Activated T-helper 9 cell treated with anti-CD3 and anti-CD28 coated beads, Interleukin-2, amount 50 U/mL, for 16 hours (primary cell): ENCODE results near the gene TMEM121B.
"Not testable (repeated sequence)": the region's sequence is repeated elsewhere in the genome, so short reads cannot be mapped to it uniquely, and the experiment has no call there.

ENCODE experiments used
- DNase-seq: peaks from one replicate; pipeline ENCODE4 v3.0.0-alpha.2; 2020; ENCODE audit warnings: low read depth

Gene TMEM121B

GRCh38 chr22:17121233-17122195, at the start of gene TMEM121B:
Gene TMEM121B, minus strand, starts transcription at chr22:17121360. Its CDS starts 233 bp downstream, at chr22:17121127.
- DNase-seq, result no peak

GRCh38 chr22:17167486-17167885, 46.3 kb upstream of the TMEM121B start:
- no peak for DNase-seq

DNA sequence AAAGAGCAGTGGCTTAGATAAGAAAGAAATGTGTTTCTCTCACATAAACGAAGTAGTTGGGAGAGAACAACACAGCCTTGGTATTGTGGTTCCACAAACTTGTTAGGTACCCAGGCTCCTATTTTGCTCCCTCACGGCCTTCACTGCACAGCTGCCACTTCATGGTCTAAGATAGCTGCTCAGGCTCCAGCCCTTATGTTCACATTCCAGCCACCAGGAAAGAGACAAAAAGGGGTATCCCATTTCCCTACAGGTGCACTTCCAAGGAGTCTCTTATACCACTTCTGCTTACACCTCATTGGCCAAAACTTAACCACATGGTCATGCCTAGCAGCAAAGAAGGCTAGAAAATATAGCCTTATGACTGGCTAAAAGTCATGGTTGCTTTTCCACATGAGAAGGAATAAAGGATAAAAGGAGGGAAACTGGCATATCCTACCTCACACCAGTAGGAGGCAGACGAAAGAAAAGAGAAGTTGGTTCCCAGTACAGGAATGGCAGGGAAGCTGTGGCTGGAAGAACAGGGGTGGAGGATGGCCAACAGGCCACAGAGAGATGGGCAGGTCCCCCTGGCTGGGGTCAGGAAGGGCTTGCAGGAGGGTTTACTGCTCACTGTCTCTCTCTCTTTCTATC, 43.3 kb upstream of the TMEM121B start:
- DNase-seq, result no peak

DNA sequence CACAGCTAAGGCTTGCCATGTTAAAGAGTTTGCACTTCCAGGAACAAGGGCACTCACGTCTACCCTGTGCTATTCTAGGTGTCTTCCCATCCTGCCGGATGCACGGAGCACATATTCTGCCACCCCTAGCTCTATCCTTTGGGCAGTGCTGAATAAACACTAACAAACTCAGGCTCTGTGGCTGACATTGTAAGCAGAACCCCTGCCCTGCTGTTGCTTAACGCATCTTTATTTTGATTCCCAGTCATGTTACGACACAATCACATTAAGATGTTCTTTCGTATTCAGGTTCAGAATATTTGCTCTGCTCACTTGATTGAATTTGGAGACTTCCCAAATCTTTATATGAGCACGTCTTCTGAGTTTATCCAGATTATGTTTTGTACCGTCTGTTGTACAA, 41.6 kb upstream of the TMEM121B start:
- DNase-seq, result no peak

GRCh38 chr22:17161991-17162390, 40.8 kb upstream of the TMEM121B start:
- DNase-seq, result no peak

GRCh38 chr22:17159504-17159951, 38.4 kb upstream of the TMEM121B start:
- DNase-seq, result peak; percentile 41

DNA sequence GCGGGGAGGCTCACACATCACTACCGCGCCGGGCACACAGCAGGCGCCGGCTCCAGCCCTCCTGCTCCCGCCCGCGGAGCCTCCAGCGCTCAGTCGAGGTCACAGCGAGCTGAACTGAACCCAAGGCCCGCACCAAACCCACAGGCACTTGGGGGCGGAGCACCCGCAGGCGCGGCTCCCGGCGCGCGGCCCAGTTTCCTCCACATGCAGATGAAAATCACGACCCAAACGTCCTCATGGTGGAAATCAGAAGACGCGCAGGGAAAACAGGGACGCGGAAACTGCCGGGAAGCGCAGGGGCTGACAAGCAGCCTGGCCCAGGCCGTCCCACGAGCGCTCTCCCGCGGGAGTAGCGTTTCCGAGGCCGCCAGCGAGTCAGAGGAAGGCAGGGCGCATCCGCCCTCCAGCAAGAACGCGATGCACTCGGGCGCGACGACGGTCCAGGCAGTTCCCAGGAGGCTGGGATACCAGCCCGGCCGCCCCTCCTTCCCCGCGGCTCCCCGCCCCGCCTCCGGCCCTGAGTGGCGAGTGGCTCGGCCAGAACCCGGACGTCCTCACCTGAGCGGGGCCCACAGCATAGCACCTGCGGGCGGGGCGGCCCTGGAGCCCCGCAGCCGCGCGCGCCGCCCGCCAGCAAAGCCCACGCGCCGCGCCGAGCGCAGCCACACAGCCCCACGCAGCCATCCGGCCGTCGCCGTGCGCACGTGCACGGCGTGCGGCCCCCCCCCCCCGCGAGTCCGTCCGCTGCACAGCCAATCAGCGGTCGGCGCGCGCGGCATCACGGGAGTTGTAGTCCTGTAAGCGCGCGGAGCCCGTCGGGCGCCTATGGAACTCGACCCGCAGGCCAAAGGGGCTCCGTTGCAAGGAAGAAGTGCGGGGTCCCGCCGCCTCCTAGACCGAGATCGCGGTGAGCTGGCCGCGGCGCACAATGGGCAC, 37.7 kb upstream of the TMEM121B start, which contains the start of gene HDHD5:
HDHD5 (minus strand) TSS at position 710 of the 936 bp plus-strand sequence; CDS start at position 684, 26 bp downstream.
- peak; percentile 84 for DNase-seq

DNA sequence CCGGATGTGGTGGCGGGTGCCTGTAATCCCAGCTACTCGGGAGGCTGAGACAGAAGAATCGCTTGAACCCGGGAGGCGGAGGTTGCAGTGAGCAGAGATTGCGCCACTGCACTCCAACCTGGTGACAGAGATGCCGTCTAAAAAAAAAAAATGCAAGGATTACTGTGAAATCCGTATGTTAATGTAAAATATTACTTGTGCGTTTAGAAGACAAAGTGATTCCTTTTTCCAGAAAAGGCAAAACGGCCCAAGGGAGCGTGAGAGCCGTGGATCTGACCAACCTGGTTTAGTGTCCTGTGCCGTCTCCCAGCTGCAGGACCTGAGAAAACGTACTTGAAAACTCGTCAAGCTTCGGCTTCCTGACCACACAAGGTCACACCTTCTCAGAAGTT, 37.0 kb upstream of the TMEM121B start:
- DNase-seq, result no peak

- no peak for DNase-seq
Measured at GRCh38 chr22:17157714-17158113, 36.6 kb upstream of the TMEM121B start.

DNA sequence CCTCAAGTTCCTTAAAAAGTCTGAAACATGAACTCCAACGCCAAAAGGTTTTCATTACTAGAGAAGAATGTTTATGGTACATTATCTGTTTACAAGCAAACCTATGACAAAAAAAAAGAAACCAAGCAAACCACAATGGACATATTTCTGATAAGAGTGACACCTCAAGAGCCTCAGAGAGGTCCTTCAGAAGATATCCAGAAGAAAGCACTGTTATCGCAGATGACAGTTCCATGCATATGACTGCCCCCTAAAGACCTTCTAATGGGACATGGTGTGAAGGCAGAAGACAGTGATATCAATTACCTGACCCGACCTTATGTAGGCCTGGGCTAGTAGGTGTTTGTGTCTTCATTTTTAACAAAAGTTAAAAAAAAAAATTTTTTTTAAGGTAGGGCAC, 34.8 kb upstream of the TMEM121B start:
- no peak for DNase-seq

DNA sequence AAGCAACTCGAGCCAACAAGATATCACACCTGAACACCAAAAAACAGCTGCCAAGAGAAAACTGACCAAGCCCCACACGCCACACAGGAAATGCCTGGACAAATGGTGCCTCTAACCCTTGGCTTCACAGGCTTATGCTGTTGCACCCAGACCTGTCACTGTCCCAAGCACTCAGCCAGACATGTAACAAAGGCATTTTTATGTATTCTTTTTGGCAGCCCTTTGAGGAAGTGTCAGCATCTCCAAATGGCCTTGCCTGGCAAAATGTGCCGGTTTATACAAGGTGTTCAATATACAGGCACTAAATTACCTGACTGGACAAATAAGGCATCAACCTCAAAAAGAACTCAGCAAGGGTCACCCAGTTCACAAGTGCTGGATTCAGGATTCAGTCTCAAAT, 31.8 kb upstream of the TMEM121B start:
- DNase-seq, result no peak

- no peak for DNase-seq
Measured at GRCh38 chr22:17152340-17152739, 31.2 kb upstream of the TMEM121B start.

- DNase-seq, result no peak
Measured at GRCh38 chr22:17149076-17149815, 28.1 kb upstream of the TMEM121B start.

DNA sequence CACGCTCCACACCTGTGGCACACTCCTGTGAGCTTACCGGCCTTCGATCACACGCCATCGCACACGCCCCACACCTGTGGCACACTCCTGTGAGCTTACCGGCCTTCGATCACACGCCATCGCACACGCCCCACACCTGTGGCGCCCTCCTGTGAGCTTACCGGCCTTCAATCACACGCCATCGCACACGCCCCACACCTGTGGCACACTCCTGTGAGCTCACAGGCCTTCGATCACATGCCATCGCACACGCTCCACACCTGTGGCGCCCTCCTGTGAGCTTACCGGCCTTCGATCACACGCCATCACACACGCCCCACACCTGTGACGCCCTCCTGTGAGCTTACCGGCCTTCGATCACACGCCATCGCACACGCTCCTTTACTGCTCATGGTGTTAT, 26.3 kb upstream of the TMEM121B start:
- not testable (repeated sequence) for DNase-seq

DNA sequence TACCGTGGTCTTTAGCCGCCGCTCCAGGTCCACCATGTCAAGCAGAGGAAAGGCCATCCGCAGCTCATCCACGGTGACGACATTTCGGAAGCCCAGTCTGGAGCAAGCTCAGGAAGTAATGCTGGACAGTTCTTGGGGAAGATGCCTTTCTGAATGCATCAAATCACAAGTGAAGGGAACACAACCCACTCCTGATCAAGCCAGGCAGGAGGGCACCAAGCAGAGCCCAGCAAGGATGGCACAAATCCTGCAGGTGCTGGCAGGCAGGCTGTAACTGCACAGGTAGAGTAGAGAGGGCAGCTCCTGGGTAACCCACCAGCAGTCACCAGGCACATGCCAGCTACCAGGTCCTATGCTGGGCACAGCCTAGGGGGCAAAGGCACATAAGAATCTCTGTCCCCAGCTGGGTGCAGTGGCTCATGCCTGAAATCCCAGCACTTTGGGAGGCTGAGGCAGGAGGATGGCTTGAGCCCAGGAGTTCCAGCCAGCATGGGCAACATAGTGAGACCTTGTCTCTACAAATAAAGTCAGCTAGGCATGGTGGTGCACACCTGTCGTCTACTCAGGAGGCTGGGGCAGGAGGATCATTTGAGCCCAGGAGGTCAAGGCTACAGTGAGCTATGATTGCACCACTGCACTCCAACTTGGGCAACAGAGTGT, 24.0 kb upstream of the TMEM121B start:
- no peak for DNase-seq

DNA sequence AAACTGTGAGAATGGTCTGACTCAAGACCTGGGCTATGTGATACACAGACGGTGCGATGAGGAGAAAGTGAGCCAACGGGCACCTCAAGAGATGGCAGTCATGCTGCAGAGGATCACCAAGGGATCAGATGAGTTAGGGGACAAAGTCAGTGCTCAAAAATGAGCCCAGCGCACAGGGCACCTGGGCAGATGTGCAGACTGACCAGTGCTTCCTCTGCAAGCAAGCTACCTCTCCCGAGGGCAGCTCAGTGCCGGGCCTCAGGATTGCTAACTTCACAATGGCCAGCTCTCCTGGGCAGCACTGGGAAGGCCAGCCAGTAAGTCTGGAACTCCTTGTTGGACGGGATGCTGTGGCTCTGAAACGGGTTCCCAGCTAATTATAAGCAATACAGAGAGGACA, 22.7 kb upstream of the TMEM121B start:
- no peak for DNase-seq

- no peak for DNase-seq
Measured at GRCh38 chr22:17143101-17143500, 21.9 kb upstream of the TMEM121B start.

- DNase-seq, result no peak
Measured at GRCh38 chr22:17140826-17141766, 19.9 kb upstream of the TMEM121B start.

DNA sequence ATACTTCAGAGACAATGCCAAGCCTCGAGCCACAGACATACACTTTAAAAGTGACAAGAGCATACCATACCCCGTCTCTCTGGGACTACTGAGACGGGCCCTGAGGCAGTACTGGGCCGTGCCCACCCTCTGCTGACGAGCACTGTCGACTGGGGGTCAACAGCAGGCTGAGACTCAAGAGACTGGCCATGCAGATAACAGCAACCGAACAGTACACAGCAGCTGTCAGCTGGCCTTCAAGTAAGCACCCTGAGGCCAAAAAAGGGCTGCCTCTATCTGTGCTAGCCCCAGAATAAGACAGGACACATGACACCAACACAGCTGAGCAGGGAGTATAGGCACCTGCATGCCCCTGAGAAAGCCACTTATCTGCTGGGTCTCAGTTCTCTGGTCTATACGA, 18.9 kb upstream of the TMEM121B start:
- no peak for DNase-seq

DNA sequence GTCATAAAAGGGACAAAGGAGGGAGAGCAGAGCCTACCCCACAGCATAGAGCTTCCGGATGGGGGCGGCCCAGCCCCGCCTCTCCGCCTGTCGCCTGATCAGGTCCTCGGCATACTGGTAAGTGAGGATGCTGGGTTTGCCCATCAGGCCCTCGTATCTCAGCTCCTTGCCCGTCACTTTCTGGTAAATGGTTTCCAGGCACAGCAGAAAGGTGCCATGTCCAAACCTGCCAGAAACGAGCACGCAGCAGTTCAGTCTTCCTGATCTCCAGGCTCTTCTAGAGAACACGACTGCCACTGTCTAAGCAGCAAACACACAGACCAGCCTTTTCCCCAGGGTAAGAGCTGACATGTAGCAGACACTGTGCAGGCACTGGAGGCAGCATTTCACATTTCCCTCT, 17.4 kb upstream of the TMEM121B start:
- no peak for DNase-seq
